ENCODE data around the gene KRT10.

Gene KRT10

DNA sequence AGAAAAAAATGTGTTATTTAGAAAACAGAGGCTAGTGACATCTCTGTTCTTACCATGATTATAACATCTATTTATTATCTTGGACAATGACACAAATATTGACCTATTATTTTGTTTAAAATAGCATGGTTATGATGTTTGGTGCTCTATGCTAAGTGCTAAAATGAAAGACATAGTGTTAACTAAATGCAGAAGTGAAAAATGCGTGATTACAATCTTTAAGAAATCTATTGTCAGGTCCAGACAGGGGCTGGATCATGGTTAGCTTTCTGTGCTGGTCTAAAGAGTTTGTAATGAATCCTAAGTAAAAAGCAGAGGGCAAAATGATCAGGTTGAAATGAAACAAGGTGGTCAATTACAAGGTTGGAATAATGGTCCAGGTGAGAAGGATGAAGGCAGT, 22.0 kb downstream of the KRT10 start:
- no peak for DNase-seq

DNA sequence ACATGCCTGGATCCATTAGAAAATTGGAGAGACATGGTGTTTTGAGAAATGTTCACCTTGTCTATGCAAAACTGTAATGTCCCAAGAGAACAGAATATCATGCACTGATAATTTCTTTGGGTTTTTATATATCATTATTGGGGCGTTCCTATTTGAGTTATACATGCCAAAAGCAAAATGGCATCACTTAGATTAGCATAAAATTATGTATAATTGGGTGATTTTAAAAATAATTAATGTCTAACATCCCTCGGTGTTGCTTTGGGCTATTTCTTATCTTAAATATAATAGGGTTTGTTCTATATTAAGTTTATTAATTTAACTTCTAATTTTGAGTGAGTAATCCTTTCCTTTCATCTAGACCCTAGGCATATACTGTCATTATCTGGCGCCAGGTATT, 22.6 kb downstream of the KRT10 start, which contains the start of gene KRT28:
Gene KRT28 (minus strand): TSS at position 101 of the 400 bp plus-strand sequence. CDS start 66 bp downstream, at position 35.
- no peak for DNase-seq

DNA sequence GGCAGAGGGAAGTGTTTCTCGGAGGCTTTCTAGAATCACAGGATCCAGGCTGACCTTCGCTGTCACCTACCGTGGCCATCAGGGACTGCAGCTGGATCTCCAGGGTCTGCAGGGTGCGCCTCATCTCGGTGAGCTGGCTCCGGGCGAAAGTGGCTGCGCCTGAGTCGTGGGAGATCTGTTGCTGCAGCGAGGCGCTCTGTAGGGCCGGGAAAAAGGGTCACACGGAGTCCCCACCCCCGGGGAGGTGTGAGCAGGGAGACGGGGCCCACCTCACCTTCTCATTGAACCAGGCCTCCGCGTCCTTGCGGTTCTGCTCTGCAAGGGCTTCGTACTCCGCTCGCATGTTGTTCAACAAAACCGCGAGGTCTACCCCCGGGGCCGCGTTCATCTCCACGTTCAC, 25.6 kb downstream of the KRT10 start:
- DNase-seq, result no peak

DNA sequence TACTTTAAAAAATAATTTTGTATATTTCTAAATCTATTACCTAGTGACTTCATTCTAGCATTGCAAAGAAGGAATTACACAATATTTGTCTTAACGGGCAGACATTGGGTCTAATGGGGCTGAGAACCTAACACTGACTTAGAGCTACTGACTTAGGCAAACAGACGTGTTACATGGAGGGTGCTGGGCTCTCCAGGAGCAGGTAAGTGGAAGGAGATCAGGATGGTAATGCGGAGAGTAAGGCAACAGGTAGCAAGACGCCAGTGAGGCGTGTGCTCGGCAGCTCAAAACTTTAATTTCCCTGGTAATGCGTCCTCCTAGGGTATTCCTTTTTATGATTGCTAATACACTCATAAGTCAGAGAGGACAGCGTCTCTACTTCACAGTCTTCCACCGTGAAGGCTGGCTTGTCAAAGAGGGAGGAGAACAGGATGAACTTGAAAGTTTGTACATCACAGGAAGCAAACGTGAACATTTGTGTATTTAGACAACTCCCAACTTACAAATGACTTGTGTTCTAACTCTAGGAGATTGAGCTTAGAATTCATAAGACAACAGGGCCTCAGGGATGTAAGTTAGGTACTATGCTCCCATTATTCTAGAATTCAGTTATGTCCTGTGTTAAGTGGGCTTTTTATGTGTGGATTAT, 27.3 kb downstream of the KRT10 start:
- DNase-seq, result no peak

DNA sequence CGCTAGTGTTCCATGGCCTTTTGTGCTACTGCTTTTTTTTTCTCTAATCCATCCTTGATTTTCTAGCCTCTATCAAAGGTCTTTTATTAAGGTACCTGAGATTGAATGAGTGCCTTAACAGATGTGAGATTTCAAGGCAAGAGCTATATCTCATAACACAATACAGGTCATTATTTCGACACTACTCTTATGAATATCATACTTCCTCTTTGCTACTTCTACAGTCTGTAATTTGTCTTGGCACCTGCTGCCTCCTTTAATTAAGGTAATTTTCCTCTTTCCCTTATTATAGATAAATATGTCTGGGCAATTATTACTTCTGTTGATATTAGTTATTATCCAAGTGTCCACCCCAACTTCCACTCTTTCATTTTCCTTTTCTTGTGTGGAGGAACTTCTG, 27.9 kb downstream of the KRT10 start:
- no peak for DNase-seq

DNA sequence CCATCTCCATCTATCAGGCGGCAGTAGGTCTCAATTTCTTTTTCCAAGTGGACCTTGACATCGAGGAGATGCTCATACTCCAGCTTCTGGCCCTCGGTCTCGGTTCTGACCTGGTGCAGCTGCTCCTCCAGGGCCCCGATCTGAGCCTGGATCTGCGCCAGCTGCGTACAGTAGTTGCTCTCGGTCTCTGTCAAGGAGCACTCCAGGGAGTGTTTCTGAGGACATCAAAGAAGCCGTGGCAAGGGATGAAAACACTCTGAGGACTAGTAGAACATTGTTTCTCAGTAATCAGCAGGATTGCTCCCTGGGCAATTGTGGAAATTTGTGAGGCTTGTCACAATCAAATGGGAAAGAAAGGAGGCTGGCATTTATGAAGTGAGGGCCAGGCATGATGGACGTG, 28.6 kb downstream of the KRT10 start:
- DNase-seq, result no peak

DNA sequence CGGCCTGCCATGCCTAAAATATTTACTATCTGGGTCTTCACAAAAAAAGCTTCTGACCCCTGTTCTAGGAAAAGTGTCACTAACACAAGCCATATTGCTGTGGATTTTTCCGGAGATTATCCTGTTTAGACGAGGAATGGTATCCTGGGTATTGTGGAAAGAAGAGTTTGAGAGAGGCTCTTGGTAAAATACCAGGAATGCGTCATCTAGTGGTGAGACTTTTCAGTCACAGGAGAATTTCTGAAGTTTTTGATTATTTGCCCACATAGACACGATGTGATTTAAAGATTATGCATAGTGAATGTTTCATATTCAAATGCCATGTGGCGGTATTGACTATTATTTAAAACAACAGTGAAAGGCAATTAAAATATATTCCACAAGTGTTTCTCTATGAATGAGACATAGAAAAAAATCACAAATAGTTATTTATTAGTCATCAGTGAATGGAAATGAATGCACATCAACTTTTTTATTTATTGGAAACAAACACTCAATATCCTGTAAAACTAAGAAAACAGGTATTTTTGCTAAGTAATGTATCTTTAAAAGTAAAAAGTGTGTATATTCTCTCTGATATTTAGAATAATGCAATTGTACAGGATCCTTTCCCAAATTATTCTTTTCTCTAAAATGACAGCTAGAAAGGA, 30.5 kb downstream of the KRT10 start:
- no peak for DNase-seq

DNA sequence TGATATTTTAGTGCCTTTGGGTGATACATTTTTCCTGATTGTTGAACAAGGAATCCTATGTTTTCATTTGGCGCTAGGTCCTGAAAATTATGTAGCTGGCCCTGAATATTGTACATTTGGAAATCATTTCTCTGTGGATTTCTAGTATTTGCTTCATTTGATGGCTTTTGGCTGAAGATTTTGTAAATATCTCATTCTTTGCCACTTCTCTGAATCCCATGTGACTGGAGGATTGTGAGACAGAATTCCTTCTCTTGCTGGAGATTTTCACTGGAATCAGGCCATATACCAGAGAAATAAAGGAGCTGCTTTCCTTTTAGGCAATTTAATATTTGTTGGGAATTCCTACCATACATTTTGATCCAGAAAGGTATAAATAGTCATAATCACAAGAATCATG, 31.3 kb downstream of the KRT10 start:
- no peak for DNase-seq

DNA sequence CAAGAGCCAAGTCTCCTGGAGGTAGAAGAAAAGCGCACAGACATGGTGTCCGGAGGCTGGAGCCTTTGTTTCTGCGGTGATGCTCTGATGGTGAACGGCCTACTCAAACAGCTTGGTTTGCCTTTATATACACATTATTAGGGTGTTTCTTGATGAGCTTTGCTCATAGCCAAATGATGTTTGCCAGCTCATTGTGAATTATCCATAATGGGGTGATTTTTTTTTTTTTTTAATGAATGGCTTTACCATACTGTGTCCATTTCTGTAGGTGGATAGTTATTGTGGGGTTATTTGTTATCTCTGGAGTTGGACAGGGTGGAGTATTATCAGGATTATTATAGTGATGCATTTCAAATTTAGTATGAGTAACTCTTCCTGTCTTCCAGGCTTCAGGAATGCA, 40.0 kb downstream of the KRT10 start, which contains the start of gene KRT27:
Gene KRT27 (minus strand): TSS at position 101 of the 400 bp plus-strand sequence. CDS start 57 bp downstream, at position 44.
- no peak for DNase-seq

DNA sequence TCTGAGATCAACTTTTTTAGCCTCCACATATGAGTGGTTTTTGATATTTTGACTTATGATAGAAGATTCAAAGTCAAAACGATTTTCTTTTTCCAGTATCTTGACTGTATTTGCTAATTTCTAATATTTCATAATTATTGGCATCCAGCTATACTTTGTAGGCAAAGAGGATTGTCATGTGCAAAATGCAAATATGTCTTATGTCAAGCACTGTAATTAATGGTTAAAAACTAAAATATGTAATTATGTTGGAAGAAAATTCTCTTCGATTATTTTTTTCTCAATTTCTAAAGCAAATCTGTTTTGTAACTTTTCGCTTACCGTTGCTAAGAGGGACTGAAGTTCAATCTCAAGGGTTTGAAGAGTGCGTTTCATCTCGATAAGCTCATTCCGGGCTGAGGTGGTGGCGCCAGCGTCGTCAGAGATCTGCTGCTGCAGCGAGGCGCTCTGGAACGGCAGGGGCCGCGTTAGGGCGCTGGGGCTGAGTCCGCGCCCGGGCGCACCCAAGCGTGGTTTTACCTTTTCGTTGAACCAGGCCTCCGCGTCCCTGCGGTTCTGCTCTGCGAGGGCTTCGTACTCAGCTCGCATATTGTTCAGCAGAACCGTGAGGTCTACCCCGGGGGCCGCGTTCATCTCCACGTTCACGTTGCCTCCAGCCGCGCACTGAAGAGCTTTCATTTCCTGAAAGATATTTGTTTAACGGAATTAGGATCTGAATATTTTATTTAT, 43.1 kb downstream of the KRT10 start:
- peak; percentile 23 to 32 for DNase-seq

DNA sequence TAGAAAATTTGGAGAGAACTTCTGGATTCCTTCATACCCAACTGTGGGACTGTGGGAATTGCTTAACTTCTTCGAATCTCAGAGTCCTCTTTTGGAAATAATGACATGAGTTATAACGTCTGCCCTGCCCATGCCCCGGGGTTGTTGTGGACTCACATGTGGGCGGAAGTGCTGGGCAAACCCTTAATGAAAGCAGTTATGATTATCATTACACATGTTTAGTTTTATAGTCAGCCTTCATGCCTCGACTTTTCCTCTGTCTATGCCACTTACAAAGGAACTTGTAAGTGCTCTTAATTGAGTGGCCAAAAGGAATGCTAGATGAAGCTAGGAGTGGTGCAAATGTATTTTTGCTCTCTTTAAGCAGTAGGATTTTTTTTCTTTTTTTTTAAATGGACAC, 44.0 kb downstream of the KRT10 start:
- DNase-seq, result no peak

DNA sequence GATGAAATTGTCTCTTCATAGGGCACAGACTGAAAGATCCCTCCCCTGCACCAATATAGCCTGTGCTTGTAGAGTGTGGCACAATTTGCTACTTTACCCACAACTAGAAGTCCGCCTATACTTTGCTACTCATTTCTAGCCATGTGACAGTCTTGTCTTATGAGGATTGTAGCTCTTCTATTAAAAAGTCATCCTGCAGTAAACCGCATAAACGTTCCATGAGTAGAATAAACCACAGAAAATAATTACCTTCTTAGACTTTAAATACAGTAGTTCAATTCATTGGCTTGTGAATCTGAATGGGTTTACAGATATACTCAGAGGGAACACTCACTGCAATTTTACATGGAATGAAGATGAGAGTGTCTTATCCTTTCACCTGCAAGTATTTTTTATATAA, 44.4 kb downstream of the KRT10 start:
- DNase-seq, result no peak

DNA sequence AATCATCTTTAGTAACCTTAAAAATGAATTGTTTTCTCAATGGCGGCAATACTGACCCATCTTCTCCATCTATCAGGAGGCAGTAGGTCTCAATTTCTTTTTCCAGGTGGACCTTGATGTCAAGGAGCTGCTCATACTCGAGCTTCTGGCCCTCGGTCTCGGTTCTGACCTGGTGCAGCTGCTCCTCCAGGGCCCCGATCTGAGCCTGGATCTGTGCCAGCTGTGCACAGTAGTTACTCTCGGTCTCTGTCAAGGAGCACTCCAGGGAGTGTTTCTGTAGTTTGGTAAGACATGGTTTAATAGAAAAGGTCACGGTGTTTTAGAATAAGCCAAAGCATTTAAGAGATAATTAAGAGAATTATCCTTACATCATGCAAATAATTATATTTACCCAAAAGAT, 45.0 kb downstream of the KRT10 start:
- DNase-seq, result no peak

DNA sequence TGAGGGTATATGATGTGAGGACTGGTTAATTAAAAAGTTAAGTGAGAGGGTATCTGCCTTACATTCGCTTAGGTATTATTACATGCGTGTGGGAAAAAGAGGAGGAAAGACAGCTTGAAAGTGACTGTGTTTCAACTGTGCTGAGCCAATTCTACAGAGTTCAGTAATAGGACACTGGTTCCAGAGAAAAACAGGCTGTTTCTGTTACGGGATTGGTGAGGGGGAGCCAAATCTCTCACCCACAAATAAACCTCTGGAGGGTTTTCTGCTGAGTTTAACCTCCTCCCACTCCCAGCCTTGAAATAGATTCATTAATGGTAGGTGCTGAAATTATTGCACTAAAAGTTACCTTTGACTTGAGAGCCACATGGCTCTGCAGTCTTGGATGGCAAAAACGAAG, 46.5 kb downstream of the KRT10 start:
- no peak for DNase-seq

DNA sequence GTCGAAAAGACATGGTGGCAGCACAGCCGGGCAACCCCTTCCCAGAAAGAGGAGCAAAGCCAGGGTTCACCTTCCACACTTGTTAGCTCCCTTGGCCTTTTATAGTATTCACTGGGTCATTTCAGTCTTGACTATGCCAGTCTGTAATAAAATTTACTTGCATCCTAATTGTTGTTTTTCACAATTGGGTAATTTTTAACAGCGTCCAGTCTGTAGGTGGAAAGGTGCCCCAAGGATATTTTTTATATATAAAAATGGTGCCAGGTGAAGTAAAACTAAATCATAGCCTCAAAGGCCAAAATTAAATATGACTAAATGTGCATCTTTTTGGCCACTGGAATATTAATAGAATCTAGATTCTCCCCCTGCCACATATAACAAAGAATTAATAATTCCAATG, 50.3 kb downstream of the KRT10 start, which contains the start of gene KRT26:
Gene KRT26 (minus strand): TSS at position 101 of the 400 bp plus-strand sequence. CDS start 88 bp downstream, at position 13.
- DNase-seq, result no peak
